Esophagus muscularis mucosa (tissue), 3 donors: ENCODE results near the gene PACRG.

Source experiments
- POLR2A ChIP-seq: fragments of 450-650 bp; IDR thresholded peaks from one replicate; pipeline ENCODE4 v1.6.1; 2017; ENCODE audit warnings: antibody characterized with exemption, moderate library complexity, mild to moderate bottlenecking, low read depth
- POLR2AphosphoS5 ChIP-seq, 2 donors: sonication (generic); formaldehyde crosslinking; IDR thresholded peaks; one replicate each; pipeline ENCODE4 v1.6.1; 2017; ENCODE audit warnings: antibody characterized with exemption in 2 of 2
- TF ChIP-seq, protein P1 (sequence below), 3 experiments: fragments of 200-600 bp in 2 of 3; fragments of 450-650 bp in 1 of 3; sonication (generic) in 2 of 3; IDR thresholded peaks; one replicate each; pipeline ENCODE4 v1.5.1; 2017 to 2019; ENCODE audit warnings: antibody characterized with exemption in 3 of 3, mild to moderate bottlenecking in 2 of 3, moderate library complexity in 1 of 3

DNA sequence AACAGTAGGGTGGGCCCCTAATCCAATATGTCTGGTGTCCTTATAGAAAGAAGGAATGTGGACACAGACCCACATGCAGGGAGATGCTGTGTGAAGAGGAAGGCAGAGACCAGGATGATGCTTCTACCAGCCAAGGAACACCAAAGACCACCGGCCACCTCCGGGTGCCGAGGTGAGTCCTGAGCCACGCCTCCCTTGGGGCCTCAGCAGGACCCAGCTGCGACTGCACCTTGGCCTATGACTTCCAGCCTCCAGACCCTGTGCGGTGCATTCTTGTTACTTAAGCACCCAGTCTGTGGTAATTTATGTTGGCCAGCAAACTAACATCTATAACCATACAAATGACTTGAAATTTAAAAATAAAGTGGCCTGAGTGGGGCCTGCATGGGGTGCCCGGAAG lies 607.3 kb downstream of the PACRG start:
- TF ChIP-seq POLR2A (no peak), POLR2AphosphoS5 (IDR thresholded peaks at IDR 0.05) (no peak)
- TF ChIP-seq, protein P1, sequence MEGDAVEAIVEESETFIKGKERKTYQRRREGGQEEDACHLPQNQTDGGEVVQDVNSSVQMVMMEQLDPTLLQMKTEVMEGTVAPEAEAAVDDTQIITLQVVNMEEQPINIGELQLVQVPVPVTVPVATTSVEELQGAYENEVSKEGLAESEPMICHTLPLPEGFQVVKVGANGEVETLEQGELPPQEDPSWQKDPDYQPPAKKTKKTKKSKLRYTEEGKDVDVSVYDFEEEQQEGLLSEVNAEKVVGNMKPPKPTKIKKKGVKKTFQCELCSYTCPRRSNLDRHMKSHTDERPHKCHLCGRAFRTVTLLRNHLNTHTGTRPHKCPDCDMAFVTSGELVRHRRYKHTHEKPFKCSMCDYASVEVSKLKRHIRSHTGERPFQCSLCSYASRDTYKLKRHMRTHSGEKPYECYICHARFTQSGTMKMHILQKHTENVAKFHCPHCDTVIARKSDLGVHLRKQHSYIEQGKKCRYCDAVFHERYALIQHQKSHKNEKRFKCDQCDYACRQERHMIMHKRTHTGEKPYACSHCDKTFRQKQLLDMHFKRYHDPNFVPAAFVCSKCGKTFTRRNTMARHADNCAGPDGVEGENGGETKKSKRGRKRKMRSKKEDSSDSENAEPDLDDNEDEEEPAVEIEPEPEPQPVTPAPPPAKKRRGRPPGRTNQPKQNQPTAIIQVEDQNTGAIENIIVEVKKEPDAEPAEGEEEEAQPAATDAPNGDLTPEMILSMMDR (IDR thresholded peaks at IDR 0.05) = no peak
